Endothelial cell of umbilical vein (primary cell): ENCODE data around the gene ULK4. TPM values are rescaled to one million over a fixed set of nuclear protein-coding genes. Genes with fewer than 3 reads are reported as not detected.

Experiments
- BruUV-seq: library from RNA; stranded (reverse); fragments of 400-500 nt; replicated peaks from 2 replicates; lab custom pipeline; 2021; lab: Mats Ljungman, UMichigan
- CTCF ChIA-PET: fragments of 300-600, 350-600 bp; sonication (Branson Sonifier 250); formaldehyde crosslinking; loops from one replicate; lab custom pipeline; 2021; ENCODE audit warnings: antibody characterized with exemption, inconsistent platforms; lab: Charles Lee
- POLR2A ChIA-PET: fragments of 300-600, 350-600 bp; sonication (Branson Sonifier 250); formaldehyde crosslinking; loops from one replicate; lab custom pipeline; 2021; ENCODE audit warnings: antibody characterized with exemption, inconsistent platforms; lab: Charles Lee
- DNase-seq: peaks from one replicate; pipeline ENCODE4 v3.0.0-alpha.2; 2011; ENCODE audit warnings: low read depth, low spot score
- FAIRE-seq: peaks from 2 replicates; lab custom pipeline; 2011; peaks lifted over from hg19 to GRCh38; lab: Jason Lieb, UNC
- H2AFZ ChIP-seq: 2 replicates; pipeline ENCODE4 v1.6.0; 2012; ENCODE audit warnings: low read depth, low read length, control low read depth, inconsistent platforms
- H3K27ac ChIP-seq: 2 replicates; pipeline ENCODE4 v1.5.1; 2011; ENCODE audit warnings: low read depth, mild to moderate bottlenecking, control low read depth, low read length, moderate library complexity; ENCODE audit not compliant: insufficient read depth
- H3K27me3 ChIP-seq, 2 experiments: 2 replicates each; pipeline versions ENCODE4 v1.6.0 to v1.6.1; 2011; ENCODE audit warnings: low read length in 2 of 2, mixed read lengths in 1 of 2; ENCODE audit not compliant: control insufficient read depth in 2 of 2, insufficient read depth in 2 of 2
- H3K36me3 ChIP-seq, 2 experiments: 2 replicates in 1 of 2; 3 replicates in 1 of 2; pipeline ENCODE4 v1.5.1; 2011; ENCODE audit warnings: low read length in 2 of 2, mild to moderate bottlenecking in 1 of 2, moderate library complexity in 1 of 2; ENCODE audit not compliant: control insufficient read depth in 2 of 2, insufficient read depth in 2 of 2; ENCODE audit errors: extremely low read depth in 1 of 2
- H3K4me1 ChIP-seq: 3 replicates; pipeline ENCODE4 v1.5.1; 2011; ENCODE audit warnings: mild to moderate bottlenecking, low read length; ENCODE audit not compliant: control insufficient read depth, insufficient read depth; ENCODE audit errors: extremely low read depth
- H3K4me2 ChIP-seq: 2 replicates; pipeline ENCODE4 v1.6.1; 2011; ENCODE audit warnings: low read length, control low read depth, mixed read lengths; ENCODE audit not compliant: insufficient read depth
- H3K4me3 ChIP-seq, 3 experiments: fragments of 200-600 bp in 1 of 3; sonication (generic), shearing (Covaris generic) in 1 of 3; replicated peaks in 1 of 3; 2 replicates each; pipeline ENCODE4 v1.5.1; 2011 to 2016; ENCODE audit warnings: control low read depth in 3 of 3, low read length in 3 of 3, mild to moderate bottlenecking in 2 of 3, inconsistent platforms in 1 of 3, low read depth in 1 of 3, moderate library complexity in 1 of 3; ENCODE audit not compliant: insufficient read depth in 1 of 3
- H3K79me2 ChIP-seq: 2 replicates; pipeline ENCODE4 v1.6.0; 2012; ENCODE audit warnings: low read length, inconsistent platforms; ENCODE audit not compliant: control insufficient read depth, insufficient read depth
- H3K9ac ChIP-seq: replicated peaks from 2 replicates; pipeline ENCODE3; 2011; ENCODE audit warnings: low read length, control low read depth; ENCODE audit not compliant: insufficient read depth; ENCODE audit errors: extremely low read depth
- H3K9me1 ChIP-seq: replicated peaks from 3 replicates; pipeline ENCODE4 v1.6.0; 2011; ENCODE audit warnings: mild to moderate bottlenecking, low read length; ENCODE audit not compliant: control insufficient read depth, insufficient read depth; ENCODE audit errors: extremely low read depth
- H3K9me3 ChIP-seq: replicated peaks from 2 replicates; pipeline ENCODE4 v1.5.1; 2012; ENCODE audit warnings: low read length, inconsistent platforms; ENCODE audit not compliant: control insufficient read depth, insufficient read depth
- H4K20me1 ChIP-seq: replicated peaks from 2 replicates; pipeline ENCODE3; 2011; ENCODE audit warnings: mild to moderate bottlenecking, low read length; ENCODE audit not compliant: control insufficient read depth, insufficient read depth; ENCODE audit errors: extremely low read depth
- EZH2 ChIP-seq: IDR thresholded peaks from 2 replicates; pipeline ENCODE4 v1.6.1; 2012; ENCODE audit warnings: borderline replicate concordance, low read depth, mild to moderate bottlenecking, moderate library complexity, low read length, inconsistent platforms; ENCODE audit not compliant: severe bottlenecking
- FOS ChIP-seq: IDR thresholded peaks from 2 replicates; pipeline ENCODE4 v1.6.1; 2011; ENCODE audit warnings: mild to moderate bottlenecking, low read length, moderate library complexity, borderline replicate concordance; ENCODE audit not compliant: insufficient read depth
- GATA2 ChIP-seq: IDR thresholded peaks from 2 replicates; pipeline ENCODE4 v1.7.0; 2011; ENCODE audit warnings: low read depth, mild to moderate bottlenecking, moderate library complexity, mixed read lengths, low read length; ENCODE audit not compliant: insufficient read length, insufficient read depth
- JUN ChIP-seq: IDR thresholded peaks from 2 replicates; pipeline ENCODE4 v1.6.1; 2011; ENCODE audit warnings: borderline replicate concordance, low read depth; ENCODE audit not compliant: insufficient read length, insufficient read depth
- MAX ChIP-seq: IDR thresholded peaks from 2 replicates; pipeline ENCODE4 v1.6.1; 2011; ENCODE audit not compliant: insufficient read depth, insufficient read length
- MYC ChIP-seq: IDR thresholded peaks from one replicate; pipeline ENCODE4 v1.6.1; 2011; ENCODE audit warnings: mild to moderate bottlenecking, low read depth, low read length
- POLR2A ChIP-seq: IDR thresholded peaks from 2 replicates; pipeline ENCODE4 v1.6.1; 2012; ENCODE audit warnings: low read depth, mild to moderate bottlenecking, control low read depth, low read length
- POLR2AphosphoS5 ChIP-seq: IDR thresholded peaks from 2 replicates; pipeline ENCODE4 v1.6.1; 2012; ENCODE audit warnings: low read depth, mild to moderate bottlenecking, control low read depth, low read length, moderate library complexity; ENCODE audit not compliant: insufficient read depth
- dilution Hi-C: fragments of 300-500 bp; cut with MboI; formaldehyde crosslinking; loops from one replicate; pipeline ENCODE4 v1.15.0; 2019; ENCODE audit warnings: low sequenced_read_pairs; ENCODE audit not compliant: extremely low pct_ligation_motif_present
- intact Hi-C: fragments of 100-400 bp; cut with micrococcal nuclease; formaldehyde crosslinking; loops from one replicate; pipeline ENCODE4 v1.10.0; 2022
- polyA plus RNA-seq, 4 experiments: library from polyadenylated mRNA; depleted of rRNA in 3 of 4; stranded (reverse) in 3 of 4; unstranded in 1 of 4; fragments of >200 nt; gene quantifications; 2 replicates each; pipeline versions ENCODE4 v1.2.1 to v1.2.3, GENCODE V29; 2011 to 2012; ENCODE audit warnings: missing spikeins in 1 of 4
- total RNA-seq: library from RNA; stranded (reverse); gene quantifications from 2 replicates; pipeline ENCODE4 v1.2.3, GENCODE V29; 2021
- TF ChIP-seq, protein P1 (sequence below), 2 donors: IDR thresholded peaks; 1 replicate in 1 of 2; 2 replicates in 1 of 2; pipeline ENCODE4 v1.5.1; 2011; ENCODE audit warnings: low read length in 2 of 2, mild to moderate bottlenecking in 2 of 2, moderate library complexity in 2 of 2, control low read depth in 1 of 2, inconsistent platforms in 1 of 2, low read depth in 1 of 2; ENCODE audit not compliant: insufficient read depth in 1 of 2; ENCODE audit errors: extremely low read depth in 1 of 2

Gene ULK4
- total and polyA plus RNA-seq, 2 donors (not counting 3 experiments of a cell fraction or from before 2014, with no cell fraction given): 3.3 to 16.0 TPM

GRCh38 chr3:41674449-41674848 is 287.5 kb downstream of the ULK4 start:
- H4K20me1 ChIP-seq: no peaks in the 10 kb centered on the region
- no peaks in the 10 kb centered on the region for H3K79me2 ChIP-seq
- ChIA-PET POLR2A (no interaction called here), CTCF (no interaction called here)
- H2AFZ ChIP-seq: no peak overlapping the region
- FAIRE-seq (no peak), DNase-seq (no peak)
- no TSS peak for BruUV-seq
- H3K36me3 ChIP-seq: no peaks in the 10 kb centered on the region
- H3K9me1 ChIP-seq: no peaks in the 10 kb centered on the region
- no peak for TF ChIP-seq GATA2
- TF ChIP-seq JUN: no peak
- TF ChIP-seq, protein P1, sequence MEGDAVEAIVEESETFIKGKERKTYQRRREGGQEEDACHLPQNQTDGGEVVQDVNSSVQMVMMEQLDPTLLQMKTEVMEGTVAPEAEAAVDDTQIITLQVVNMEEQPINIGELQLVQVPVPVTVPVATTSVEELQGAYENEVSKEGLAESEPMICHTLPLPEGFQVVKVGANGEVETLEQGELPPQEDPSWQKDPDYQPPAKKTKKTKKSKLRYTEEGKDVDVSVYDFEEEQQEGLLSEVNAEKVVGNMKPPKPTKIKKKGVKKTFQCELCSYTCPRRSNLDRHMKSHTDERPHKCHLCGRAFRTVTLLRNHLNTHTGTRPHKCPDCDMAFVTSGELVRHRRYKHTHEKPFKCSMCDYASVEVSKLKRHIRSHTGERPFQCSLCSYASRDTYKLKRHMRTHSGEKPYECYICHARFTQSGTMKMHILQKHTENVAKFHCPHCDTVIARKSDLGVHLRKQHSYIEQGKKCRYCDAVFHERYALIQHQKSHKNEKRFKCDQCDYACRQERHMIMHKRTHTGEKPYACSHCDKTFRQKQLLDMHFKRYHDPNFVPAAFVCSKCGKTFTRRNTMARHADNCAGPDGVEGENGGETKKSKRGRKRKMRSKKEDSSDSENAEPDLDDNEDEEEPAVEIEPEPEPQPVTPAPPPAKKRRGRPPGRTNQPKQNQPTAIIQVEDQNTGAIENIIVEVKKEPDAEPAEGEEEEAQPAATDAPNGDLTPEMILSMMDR (IDR thresholded peaks at IDR 0.05; ENCODE audit: extremely low read depth in 1 of 2, insufficient read depth in 1 of 2, low read depth in 1 of 2, low read length in 2 of 2): no peak
- TF ChIP-seq EZH2: no peak
- TF ChIP-seq FOS: no peak
- no peak for TF ChIP-seq POLR2AphosphoS5
- no peak for TF ChIP-seq MAX
- TF ChIP-seq POLR2A: no peak
- TF ChIP-seq MYC: no peak
- H3K4me3 ChIP-seq: no peak overlapping the region
- no peak overlapping the region for H3K27ac ChIP-seq
- dilution Hi-C loops (no loop called here), intact Hi-C loops (no loop called here)
- no peaks in the 10 kb centered on the region for H3K9me3 ChIP-seq
- H3K4me1 ChIP-seq: peaks cover 2% of the 10 kb centered on the region
- no peaks in the 10 kb centered on the region for H3K27me3 ChIP-seq
- H3K4me2 ChIP-seq: no peak overlapping the region
- H3K9ac ChIP-seq: no peak overlapping the region
